T-helper 1 cell treated with Interleukin-12 subunit alpha and Interleukin-12 subunit beta and Interleukin-4 antibody, amounts not matched to agents 30 μg/mL and 1 μg/mL, for 36 hours (primary cell): ENCODE measurements around the gene IGSF9B.

ENCODE experiments used
- H3K27ac Mint-ChIP-seq: one replicate; pipeline ENCODE4 v1.8.0; 2021; ENCODE audit warnings: mild to moderate bottlenecking, mixed read lengths
- H3K27me3 Mint-ChIP-seq: one replicate; pipeline ENCODE4 v1.8.0; 2021; ENCODE audit warnings: low read depth, mixed read lengths
- H3K36me3 Mint-ChIP-seq: one replicate; pipeline ENCODE4 v1.8.0; 2021; ENCODE audit warnings: low read depth, mixed read lengths
- H3K4me1 Mint-ChIP-seq: one replicate; pipeline ENCODE4 v1.8.0; 2021; ENCODE audit warnings: low read depth, mixed read lengths
- H3K4me3 Mint-ChIP-seq: one replicate; pipeline ENCODE4 v1.8.0; 2021; ENCODE audit warnings: mild to moderate bottlenecking, moderate library complexity, mixed read lengths
- H3K9me3 Mint-ChIP-seq: one replicate; pipeline ENCODE4 v1.8.0; 2021; ENCODE audit warnings: mixed read lengths

Gene IGSF9B

GRCh38 chr11:133930053-133930766 is 26.6 kb downstream of the IGSF9B start:
- no peaks in the 10 kb centered on the region for H3K9me3 Mint-ChIP-seq
- H3K27ac Mint-ChIP-seq = peak overlapping the region; percentile 81
- peaks cover 32% of the 10 kb centered on the region for H3K4me1 Mint-ChIP-seq
- no peak overlapping the region for H3K4me3 Mint-ChIP-seq
- H3K36me3 Mint-ChIP-seq = peaks cover 19% of the 10 kb centered on the region
- H3K27me3 Mint-ChIP-seq = no peaks in the 10 kb centered on the region

- peaks cover 19% of the 10 kb centered on the region for H3K36me3 Mint-ChIP-seq
- peak overlapping the region; percentile 81 for H3K27ac Mint-ChIP-seq
These were observed 27.2 kb downstream of the IGSF9B start for GRCh38 chr11:133929401-133930052.

DNA sequence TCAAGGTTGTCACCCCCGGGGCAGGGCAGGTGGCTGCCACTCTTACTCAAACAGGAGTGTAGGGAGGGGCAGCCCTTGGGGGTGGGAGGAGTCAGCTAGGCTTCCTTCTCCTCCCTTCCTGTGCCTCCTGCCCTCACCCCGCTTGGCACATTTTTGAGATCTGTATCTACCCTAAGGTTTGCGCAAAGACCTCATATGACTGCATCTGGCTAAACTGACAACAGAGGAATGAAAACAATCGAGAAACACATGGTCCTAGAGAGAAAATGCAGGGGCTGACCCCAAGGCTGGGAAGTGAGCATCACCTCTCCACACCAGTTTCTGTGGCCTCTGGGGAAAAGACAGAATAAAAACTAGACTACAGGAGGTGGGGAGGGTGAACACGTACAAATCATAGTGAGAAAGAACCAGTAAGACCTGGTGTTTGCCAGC is 28.1 kb downstream of the IGSF9B start:
- peaks cover 29% of the 10 kb centered on the region for H3K4me1 Mint-ChIP-seq
- H3K36me3 Mint-ChIP-seq = peaks cover 20% of the 10 kb centered on the region
- H3K27me3 Mint-ChIP-seq = no peaks in the 10 kb centered on the region
- peak overlapping the region; percentile 80 for H3K4me3 Mint-ChIP-seq
- H3K27ac Mint-ChIP-seq = peak overlapping the region; percentile 81
- no peaks in the 10 kb centered on the region for H3K9me3 Mint-ChIP-seq

More at GRCh38 chr11:133929401-133930052, 27.2 kb downstream of the IGSF9B start:
- Mint-ChIP-seq H3K27me3 (no peaks in the 10 kb centered on the region), H3K4me3 (peak overlapping the region; percentile 80), H3K9me3 (no peaks in the 10 kb centered on the region), H3K4me1 (peaks cover 29% of the 10 kb centered on the region)

GRCh38 chr11:133927690-133928627 is 28.8 kb downstream of the IGSF9B start:
- no peaks in the 10 kb centered on the region for H3K9me3 Mint-ChIP-seq
- H3K36me3 Mint-ChIP-seq = peaks cover 14% of the 10 kb centered on the region
- H3K27ac Mint-ChIP-seq = peak overlapping the region; percentile 81
- H3K27me3 Mint-ChIP-seq = no peaks in the 10 kb centered on the region
- H3K4me3 Mint-ChIP-seq = peak overlapping the region; percentile 80
- H3K4me1 Mint-ChIP-seq = peaks cover 28% of the 10 kb centered on the region

DNA sequence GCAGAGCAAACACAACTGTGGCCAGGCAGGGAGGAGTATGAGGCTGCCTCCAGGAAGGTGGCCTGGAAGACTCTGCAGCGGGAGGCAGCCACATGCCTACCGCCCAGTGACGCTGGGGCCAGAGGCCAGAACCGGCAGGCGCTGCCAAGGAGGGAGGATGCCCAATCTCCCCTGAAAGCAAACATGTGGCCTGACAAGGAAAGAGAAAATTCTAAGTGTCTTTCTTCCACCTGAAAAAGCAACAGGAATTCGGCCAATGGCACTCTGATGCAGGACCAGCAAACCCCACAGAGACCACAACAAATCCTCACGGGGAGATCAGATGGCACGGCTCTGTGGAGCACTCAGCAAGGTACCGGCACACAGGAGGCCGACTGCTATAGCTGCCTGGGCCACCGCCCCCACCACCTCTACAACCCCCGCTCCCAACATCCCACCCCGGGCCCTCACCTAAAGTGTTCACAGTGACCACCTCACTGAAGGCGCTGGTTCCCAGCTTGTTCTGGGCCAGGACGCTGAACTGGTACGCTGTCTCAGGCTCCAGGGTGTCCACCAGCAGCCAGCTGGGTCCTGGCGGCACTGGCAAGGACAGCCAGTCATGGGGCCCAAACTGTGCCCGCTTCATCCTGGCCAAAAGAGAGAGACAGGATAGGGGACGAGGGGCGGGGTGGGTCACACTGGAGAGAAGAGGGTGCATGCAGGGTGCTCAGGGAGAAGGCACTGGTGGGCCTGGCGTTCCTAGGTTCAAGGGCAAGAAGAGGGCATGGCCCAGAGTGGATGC is 30.1 kb downstream of the IGSF9B start:
- Mint-ChIP-seq H3K4me3 (no peak overlapping the region), H3K4me1 (peaks cover 28% of the 10 kb centered on the region), H3K36me3 (peaks cover 18% of the 10 kb centered on the region), H3K9me3 (no peaks in the 10 kb centered on the region), H3K27ac (no peak overlapping the region), H3K27me3 (no peaks in the 10 kb centered on the region)

DNA sequence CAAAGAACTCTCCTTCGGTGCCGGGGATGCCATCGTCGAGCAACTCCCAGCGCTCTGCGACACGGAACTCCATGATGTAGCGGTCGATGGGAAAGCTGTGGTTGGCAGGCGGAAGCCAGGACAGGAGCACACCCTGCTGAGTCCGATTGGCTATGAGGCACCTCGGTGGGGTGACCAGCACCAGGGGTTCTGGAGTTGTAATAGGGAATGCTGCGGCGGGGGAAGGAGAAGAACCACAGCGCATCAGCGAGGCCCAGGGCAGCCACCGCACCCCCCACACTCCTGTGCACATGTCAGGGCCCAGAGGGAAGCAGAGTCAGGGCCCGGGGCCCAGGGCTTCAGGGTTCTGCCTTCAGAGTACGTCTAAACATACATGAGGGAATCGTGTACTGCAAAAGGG is 31.0 kb downstream of the IGSF9B start:
- no peak overlapping the region for H3K27ac Mint-ChIP-seq
- no peaks in the 10 kb centered on the region for H3K27me3 Mint-ChIP-seq
- no peaks in the 10 kb centered on the region for H3K9me3 Mint-ChIP-seq
- H3K4me3 Mint-ChIP-seq = no peak overlapping the region
- peaks cover 19% of the 10 kb centered on the region for H3K36me3 Mint-ChIP-seq
- peaks cover 28% of the 10 kb centered on the region for H3K4me1 Mint-ChIP-seq

GRCh38 chr11:133924661-133925060 is 32.1 kb downstream of the IGSF9B start:
- Mint-ChIP-seq H3K4me1 (peaks cover 24% of the 10 kb centered on the region), H3K9me3 (no peaks in the 10 kb centered on the region), H3K27me3 (no peaks in the 10 kb centered on the region), H3K36me3 (peaks cover 19% of the 10 kb centered on the region), H3K27ac (no peak overlapping the region), H3K4me3 (no peak overlapping the region)

- Mint-ChIP-seq H3K27ac (no peak overlapping the region), H3K36me3 (peaks cover 23% of the 10 kb centered on the region), H3K4me3 (no peak overlapping the region), H3K4me1 (peaks cover 3% of the 10 kb centered on the region), H3K9me3 (no peaks in the 10 kb centered on the region), H3K27me3 (no peaks in the 10 kb centered on the region)
These were observed 34.5 kb downstream of the IGSF9B start for GRCh38 chr11:133922078-133922870.

- Mint-ChIP-seq H3K4me3 (no peak overlapping the region), H3K36me3 (peaks cover 23% of the 10 kb centered on the region), H3K4me1 (peaks cover 3% of the 10 kb centered on the region), H3K27ac (no peak overlapping the region), H3K9me3 (no peaks in the 10 kb centered on the region), H3K27me3 (no peaks in the 10 kb centered on the region)
These were observed 35.3 kb downstream of the IGSF9B start for GRCh38 chr11:133921513-133921912.

GRCh38 chr11:133921026-133921425 is 35.7 kb downstream of the IGSF9B start:
- Mint-ChIP-seq H3K4me1 (peaks cover 3% of the 10 kb centered on the region), H3K4me3 (no peak overlapping the region), H3K36me3 (peaks cover 24% of the 10 kb centered on the region), H3K27ac (no peak overlapping the region), H3K27me3 (no peaks in the 10 kb centered on the region), H3K9me3 (no peaks in the 10 kb centered on the region)

DNA sequence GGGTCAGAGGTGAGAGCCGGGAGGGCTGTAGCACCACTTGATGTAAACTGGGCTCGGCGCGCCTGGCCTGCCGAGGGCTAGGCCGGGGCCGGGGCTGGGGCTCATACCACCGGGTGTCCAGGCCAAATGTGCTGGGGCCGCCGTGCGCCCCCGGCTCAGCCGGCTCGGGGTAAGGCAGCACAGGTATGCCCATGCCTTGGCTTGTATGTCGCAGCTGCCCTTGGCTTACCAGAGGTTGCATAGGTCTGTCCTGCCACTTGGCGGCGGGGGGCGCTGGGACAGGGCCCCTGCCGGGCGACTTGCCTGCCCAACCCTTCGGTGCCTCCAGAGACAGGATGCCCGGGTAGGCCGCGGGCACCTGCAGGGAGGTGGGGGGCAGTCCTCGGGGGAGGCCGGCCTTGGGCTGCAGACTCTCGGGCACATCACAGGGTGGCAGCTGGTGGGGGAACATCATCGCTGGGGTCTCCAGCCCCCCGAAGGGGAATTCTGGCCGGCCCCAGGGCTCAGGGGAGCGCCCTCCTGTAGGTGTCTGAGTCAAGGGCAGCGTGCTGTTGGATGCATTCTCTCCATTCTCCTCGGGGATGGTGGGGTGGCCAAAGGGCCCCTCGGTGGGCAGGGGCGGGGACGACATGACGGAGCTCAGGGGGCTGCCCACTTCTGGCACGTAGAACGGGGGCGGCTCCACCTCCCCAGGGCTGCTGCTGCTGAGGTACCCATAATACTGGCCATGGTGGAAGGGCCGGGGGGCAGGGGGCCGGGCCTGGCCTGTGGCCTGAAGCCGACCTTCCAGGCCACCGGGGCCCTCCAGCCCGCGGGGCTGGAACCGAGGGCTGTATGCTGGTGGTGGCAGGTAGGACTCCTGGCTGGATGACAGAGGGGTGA is 36.4 kb downstream of the IGSF9B start:
- no peaks in the 10 kb centered on the region for H3K9me3 Mint-ChIP-seq
- H3K4me3 Mint-ChIP-seq = no peak overlapping the region
- peaks cover 19% of the 10 kb centered on the region for H3K36me3 Mint-ChIP-seq
- no peak overlapping the region for H3K27ac Mint-ChIP-seq
- H3K4me1 Mint-ChIP-seq = peaks cover 3% of the 10 kb centered on the region
- H3K27me3 Mint-ChIP-seq = no peaks in the 10 kb centered on the region

DNA sequence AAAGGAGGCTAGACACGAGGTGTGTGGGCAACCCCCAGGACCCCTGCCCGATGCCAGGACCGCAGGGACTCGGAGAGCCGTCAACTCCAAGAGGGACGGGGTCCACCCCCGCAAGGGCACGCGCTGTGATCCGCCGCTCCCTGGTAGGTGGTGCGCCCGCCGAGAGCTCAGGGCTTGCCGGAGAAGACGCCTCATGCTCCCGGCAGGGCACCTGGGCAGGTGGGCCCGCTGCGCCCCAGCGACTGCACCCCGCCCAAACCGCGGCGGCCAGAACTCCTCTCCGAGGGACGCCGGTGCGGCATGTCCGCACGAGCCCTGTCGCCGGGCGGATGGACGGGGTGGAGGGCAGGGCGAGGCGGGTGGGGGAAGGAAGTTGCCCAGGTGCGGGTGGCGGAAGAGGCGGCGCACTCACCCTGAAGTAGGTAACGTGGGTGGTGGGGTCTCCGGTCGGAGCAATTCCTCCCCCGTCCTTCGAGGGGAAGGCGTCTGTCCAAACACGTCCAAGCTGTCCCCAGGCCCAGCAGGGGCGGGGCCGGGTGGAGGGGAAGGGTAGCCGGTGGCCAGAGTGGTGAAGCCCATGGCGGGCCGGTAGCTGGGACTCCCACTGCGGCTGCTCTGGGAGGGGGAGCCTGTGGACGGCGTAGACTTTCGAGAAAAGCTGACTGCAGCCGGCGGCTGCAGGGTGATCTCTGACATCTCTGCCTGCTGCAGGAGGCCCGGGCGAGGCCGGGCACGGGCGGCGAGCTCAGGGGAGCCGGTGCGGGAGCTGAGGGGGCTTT is 37.2 kb downstream of the IGSF9B start:
- Mint-ChIP-seq H3K27ac (no peak overlapping the region), H3K9me3 (no peaks in the 10 kb centered on the region), H3K27me3 (no peaks in the 10 kb centered on the region), H3K4me3 (no peak overlapping the region), H3K4me1 (peaks cover 3% of the 10 kb centered on the region), H3K36me3 (peaks cover 16% of the 10 kb centered on the region)
